Lower lobe of right lung (tissue), 2 donors: ENCODE results near the gene PAQR5. TPM values are rescaled to one million over a fixed set of nuclear protein-coding genes. Genes with fewer than 3 reads are reported as not detected.

Experiments
- ATAC-seq, 2 donors: fragments of 200-7000 bp; cut with Tn5 transposase; one replicate each; pipeline ENCODE4 v1.9.1; 2020 to 2022; ENCODE audit warnings: mild to moderate bottlenecking in 2 of 2, moderate library complexity in 2 of 2
- DNase-seq: peaks from one replicate; pipeline ENCODE4 v3.0.0-alpha.2; 2020
- H3K27ac ChIP-seq: fragments of 200-600 bp; one replicate; pipeline ENCODE4 v1.8.0; 2022
- H3K27me3 ChIP-seq: fragments of 200-600 bp; one replicate; pipeline ENCODE4 v1.8.0; 2022; ENCODE audit warnings: low read depth
- H3K36me3 ChIP-seq: fragments of 200-600 bp; one replicate; pipeline ENCODE4 v1.8.0; 2022; ENCODE audit warnings: mild to moderate bottlenecking
- H3K4me1 ChIP-seq: fragments of 200-600 bp; one replicate; pipeline ENCODE4 v1.8.0; 2022
- H3K4me3 ChIP-seq: fragments of 200-600 bp; one replicate; pipeline ENCODE4 v1.8.0; 2022; ENCODE audit warnings: mild to moderate bottlenecking
- H3K9me3 ChIP-seq: fragments of 200-600 bp; one replicate; pipeline ENCODE4 v1.8.0; 2022
- intact Hi-C: fragments of 100-400 bp; cut with DNase I; formaldehyde crosslinking; loops from one replicate; pipeline ENCODE4 v1.11.0; 2022
- total RNA-seq: library from RNA; stranded (reverse); fragmentation: NEBNext Ultra II Directional; extraction: Animal tissue kit (Norgen Biotek cat#: 25700); gene quantifications from one replicate; pipeline ENCODE4 v1.2.1, GENCODE V29; 2021
- TF ChIP-seq, protein P1 (sequence below): fragments of 200-600 bp; IDR thresholded peaks from one replicate; pipeline ENCODE4 v1.8.0; 2022; ENCODE audit warnings: antibody characterized with exemption, mild to moderate bottlenecking
- donor health status: DM: no; HTN: yes; CAD: no; lungs with severe emphysema.

PAQR5 gene
- total RNA-seq, 1 donor from 2014 or later = 30.6 TPM

DNA sequence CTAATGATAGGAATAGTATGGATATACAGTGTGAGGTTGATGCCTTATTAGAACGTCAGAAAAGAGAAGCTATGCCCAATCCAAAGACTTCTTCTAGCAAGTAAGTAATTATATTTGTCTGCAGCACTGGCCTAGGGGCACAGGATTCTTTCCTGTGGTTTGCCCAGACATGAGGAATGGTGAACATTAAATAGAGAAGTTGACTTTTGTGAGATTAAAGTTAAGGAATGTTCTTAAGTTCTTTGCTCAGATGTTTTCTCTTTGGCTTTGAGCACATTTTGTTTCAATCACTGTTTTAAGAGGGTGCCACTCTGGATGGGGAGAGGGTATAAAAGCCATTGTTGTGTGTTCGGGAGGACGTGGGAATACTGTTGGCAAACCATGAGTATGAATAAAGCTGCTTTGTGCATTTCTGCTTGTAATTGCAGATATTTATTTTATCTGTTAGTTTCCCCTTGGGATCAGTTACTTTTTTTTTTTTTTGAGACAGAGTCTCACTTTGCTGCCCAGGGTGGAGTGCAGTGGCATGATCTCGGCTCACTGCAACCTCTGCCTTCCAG lies 123.7 kb downstream of the PAQR5 start:
- TF ChIP-seq, protein P1, sequence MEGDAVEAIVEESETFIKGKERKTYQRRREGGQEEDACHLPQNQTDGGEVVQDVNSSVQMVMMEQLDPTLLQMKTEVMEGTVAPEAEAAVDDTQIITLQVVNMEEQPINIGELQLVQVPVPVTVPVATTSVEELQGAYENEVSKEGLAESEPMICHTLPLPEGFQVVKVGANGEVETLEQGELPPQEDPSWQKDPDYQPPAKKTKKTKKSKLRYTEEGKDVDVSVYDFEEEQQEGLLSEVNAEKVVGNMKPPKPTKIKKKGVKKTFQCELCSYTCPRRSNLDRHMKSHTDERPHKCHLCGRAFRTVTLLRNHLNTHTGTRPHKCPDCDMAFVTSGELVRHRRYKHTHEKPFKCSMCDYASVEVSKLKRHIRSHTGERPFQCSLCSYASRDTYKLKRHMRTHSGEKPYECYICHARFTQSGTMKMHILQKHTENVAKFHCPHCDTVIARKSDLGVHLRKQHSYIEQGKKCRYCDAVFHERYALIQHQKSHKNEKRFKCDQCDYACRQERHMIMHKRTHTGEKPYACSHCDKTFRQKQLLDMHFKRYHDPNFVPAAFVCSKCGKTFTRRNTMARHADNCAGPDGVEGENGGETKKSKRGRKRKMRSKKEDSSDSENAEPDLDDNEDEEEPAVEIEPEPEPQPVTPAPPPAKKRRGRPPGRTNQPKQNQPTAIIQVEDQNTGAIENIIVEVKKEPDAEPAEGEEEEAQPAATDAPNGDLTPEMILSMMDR = no peak
- Histone ChIP-seq H3K9me3 (no peaks in the 10 kb centered on the region), H3K27ac (no peak overlapping the region), H3K36me3 (no peaks in the 10 kb centered on the region), H3K27me3 (no peaks in the 10 kb centered on the region), H3K4me3 (no peak overlapping the region), H3K4me1 (no peaks in the 10 kb centered on the region)
- ATAC-seq = no peak
- DNase-seq = no peak
- intact Hi-C loops = no loop called here

DNA sequence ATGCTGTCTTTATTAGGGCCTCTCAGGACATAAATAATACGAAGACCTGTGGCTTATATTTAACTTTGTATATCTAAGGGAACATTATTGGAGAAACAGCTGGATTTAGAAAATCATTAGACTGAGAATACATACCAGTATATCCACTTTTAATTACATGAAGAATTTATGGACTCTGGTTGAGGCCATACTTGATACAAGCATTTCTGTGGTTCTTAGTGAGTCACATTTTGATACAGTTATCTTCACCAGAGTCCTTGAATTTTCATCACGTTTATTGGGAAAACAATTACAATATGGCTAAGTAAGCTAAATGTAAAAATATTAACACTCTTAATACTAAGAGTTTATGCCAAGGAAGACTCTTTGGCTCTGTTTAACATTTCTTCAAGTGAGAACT lies 125.3 kb downstream of the PAQR5 start:
- H3K27ac ChIP-seq = no peak overlapping the region
- ATAC-seq (no peak), DNase-seq (no peak)
- no peaks in the 10 kb centered on the region for H3K27me3 ChIP-seq
- H3K4me1 ChIP-seq = no peaks in the 10 kb centered on the region
- H3K36me3 ChIP-seq = no peaks in the 10 kb centered on the region
- intact Hi-C loops = no loop called here
- no peak overlapping the region for H3K4me3 ChIP-seq
- TF ChIP-seq, protein P1 = no peak
- no peaks in the 10 kb centered on the region for H3K9me3 ChIP-seq

DNA sequence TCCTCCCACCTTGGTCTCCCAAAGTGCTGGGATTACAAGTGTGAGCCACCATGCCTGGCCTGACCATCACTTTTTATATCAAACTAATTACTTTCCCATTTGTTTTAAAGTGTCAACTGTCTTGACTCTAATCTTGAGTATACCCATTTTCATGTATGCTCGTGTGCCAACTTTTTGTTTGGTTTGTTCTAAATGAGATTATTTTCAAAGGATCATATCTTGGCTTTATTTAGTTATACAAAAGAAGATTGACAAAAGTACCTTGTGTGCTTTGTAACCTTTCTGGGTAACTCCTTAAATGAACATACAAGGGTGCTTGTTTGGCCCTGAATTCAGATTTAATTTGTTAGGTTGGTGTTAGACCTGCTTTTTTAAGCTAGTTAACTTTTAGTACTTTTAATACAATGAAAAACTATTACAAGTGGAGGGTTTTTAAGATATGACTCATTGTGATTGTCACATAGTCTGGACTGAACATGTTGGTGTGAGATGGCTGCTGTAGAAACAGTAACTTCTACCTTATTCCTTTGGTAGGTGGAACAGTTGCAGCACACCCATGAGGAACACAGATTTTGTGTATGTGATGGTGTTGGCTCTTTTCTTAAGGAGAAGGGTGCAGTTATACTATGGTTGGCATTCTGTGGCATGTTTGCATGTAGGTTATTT lies 126.2 kb downstream of the PAQR5 start:
- intact Hi-C loops = no loop called here
- Histone ChIP-seq H3K27ac (no peak overlapping the region), H3K36me3 (no peaks in the 10 kb centered on the region), H3K27me3 (no peaks in the 10 kb centered on the region), H3K9me3 (no peaks in the 10 kb centered on the region), H3K4me1 (no peaks in the 10 kb centered on the region), H3K4me3 (no peak overlapping the region)
- TF ChIP-seq, protein P1 = no peak
- ATAC-seq (no peak), DNase-seq (no peak)

DNA sequence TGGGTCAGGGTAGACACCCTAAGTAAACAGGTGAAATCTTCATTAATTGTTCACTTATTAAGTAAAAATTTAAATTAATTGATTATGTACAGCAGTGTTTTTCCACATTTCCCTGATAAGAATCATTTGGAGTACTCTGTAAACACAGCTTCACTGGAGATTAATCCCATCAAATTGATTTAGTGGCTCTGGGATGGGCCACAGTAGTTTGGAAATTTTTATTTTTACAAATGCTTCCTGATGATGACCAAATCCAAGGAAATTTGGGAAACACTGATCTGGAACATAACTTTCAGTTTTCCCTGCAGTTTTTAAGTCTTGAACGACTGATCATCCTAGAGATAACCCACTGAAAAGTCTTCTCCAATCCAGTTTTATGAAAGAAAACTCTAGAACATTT lies 135.1 kb downstream of the PAQR5 start:
- intact Hi-C loops = no loop called here

DNA sequence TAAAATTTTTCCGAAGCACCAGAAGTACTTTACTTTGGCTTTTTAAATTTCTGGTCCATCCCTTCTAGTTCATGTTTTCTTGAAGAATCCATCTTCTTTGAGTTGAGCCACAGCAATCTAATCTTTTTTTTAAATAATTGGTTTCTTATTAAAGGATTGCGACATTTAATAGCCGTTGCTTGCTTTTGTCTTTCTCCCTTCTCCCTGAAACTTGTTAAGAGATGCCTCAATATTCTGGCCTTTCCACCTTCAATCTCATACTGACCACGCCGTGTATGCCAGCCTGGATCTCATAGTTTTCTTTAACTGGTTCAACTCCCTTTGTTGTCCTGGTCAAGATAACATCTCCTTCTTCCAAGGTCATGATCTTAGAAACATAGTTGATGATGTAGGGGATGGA lies 135.5 kb downstream of the PAQR5 start:
- H3K36me3 ChIP-seq = no peaks in the 10 kb centered on the region
- H3K4me3 ChIP-seq = no peak overlapping the region
- H3K4me1 ChIP-seq = no peaks in the 10 kb centered on the region
- H3K27ac ChIP-seq = no peak overlapping the region
- no peaks in the 10 kb centered on the region for H3K9me3 ChIP-seq
- no peaks in the 10 kb centered on the region for H3K27me3 ChIP-seq
- intact Hi-C loops = no loop called here
- no peak for ATAC-seq
- no peak for DNase-seq
- TF ChIP-seq, protein P1 = no peak

More for the DNA sequence above, 135.1 kb downstream of the PAQR5 start:
- DNase-seq = no peak
- no peak for ATAC-seq
- H3K9me3 ChIP-seq = no peaks in the 10 kb centered on the region
- TF ChIP-seq, protein P1 = no peak
- no peaks in the 10 kb centered on the region for H3K36me3 ChIP-seq
- no peak overlapping the region for H3K4me3 ChIP-seq
- no peaks in the 10 kb centered on the region for H3K4me1 ChIP-seq
- no peaks in the 10 kb centered on the region for H3K27me3 ChIP-seq
- no peak overlapping the region for H3K27ac ChIP-seq
